Measurements from ENCODE around the gene INSYN2A. TPM values are rescaled to one million over a fixed set of nuclear protein-coding genes. Genes with fewer than 3 reads are reported as not detected.

INSYN2A gene
- total RNA-seq, 1 experiment from 2014 or later, result 0.13 TPM

DNA sequence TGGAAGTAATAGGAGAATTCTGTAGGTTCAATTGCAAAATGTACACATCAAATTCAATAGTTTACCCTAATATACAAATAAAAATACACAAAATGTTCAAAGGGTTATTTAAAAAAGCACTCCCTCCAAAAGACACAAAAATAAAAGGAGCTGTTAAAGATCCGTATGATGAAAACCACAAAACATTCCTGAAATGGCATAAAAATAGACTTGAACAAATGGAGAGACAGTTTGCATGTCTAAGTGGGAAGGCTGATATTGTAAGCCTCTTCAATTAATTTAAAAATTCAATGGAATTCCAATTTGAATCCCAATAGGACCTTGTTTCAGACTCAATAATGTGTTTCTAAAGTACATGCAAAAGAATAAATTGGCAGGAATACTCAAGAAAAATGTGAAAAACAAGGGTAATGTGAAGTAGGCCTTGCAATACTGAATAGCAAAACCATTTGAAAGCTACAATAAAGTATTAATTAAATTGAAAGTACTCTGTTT is 38.0 kb upstream of the INSYN2A start (continued):
- TF ChIP-seq, protein P1, sequence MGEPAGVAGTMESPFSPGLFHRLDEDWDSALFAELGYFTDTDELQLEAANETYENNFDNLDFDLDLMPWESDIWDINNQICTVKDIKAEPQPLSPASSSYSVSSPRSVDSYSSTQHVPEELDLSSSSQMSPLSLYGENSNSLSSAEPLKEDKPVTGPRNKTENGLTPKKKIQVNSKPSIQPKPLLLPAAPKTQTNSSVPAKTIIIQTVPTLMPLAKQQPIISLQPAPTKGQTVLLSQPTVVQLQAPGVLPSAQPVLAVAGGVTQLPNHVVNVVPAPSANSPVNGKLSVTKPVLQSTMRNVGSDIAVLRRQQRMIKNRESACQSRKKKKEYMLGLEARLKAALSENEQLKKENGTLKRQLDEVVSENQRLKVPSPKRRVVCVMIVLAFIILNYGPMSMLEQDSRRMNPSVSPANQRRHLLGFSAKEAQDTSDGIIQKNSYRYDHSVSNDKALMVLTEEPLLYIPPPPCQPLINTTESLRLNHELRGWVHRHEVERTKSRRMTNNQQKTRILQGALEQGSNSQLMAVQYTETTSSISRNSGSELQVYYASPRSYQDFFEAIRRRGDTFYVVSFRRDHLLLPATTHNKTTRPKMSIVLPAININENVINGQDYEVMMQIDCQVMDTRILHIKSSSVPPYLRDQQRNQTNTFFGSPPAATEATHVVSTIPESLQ (CRISPR knock-in tag; IDR thresholded peaks at IDR 0.05), result no peak
- no peak for TF ChIP-seq ESRRA (CRISPR knock-in tag; IDR thresholded peaks at IDR 0.05; ENCODE audit: borderline replicate concordance)
- no peak for TF ChIP-seq NFE2L1 (CRISPR knock-in tag; IDR thresholded peaks at IDR 0.05)
- TF ChIP-seq, protein P2, sequence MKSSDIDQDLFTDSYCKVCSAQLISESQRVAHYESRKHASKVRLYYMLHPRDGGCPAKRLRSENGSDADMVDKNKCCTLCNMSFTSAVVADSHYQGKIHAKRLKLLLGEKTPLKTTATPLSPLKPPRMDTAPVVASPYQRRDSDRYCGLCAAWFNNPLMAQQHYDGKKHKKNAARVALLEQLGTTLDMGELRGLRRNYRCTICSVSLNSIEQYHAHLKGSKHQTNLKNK (CRISPR knock-in tag; IDR thresholded peaks at IDR 0.05), result no peak
- TF ChIP-seq GRHL2 (CRISPR knock-in tag; IDR thresholded peaks at IDR 0.05; ENCODE audit: insufficient replicate concordance, severe bottlenecking), result no peak

DNA sequence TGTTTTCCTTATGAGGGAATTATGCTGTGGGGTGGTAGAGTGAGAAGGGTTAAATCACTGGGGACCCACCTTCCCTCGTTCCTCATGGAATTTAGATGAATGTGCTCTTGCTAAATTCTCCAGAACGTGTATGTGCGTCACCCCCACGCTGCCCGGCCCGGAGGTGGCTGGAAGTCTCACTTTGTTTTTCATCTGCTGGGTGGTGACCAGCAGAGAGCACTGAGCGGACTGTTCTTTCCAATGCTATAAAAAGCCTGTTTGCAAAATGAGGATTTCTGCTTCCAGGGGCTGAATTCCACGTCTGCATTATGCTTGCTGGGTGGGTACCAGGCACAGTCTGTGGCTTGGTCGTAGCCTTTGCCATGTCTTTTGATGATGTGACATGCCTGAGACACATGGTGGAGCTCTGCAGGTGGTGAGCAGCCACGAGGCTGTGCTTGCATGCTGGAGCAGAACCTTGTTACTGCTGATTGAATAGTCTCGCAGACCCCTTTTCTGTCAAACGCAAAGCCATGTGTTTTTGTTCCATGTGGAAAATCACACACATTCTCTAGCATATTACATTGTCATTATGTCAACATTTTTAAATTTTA is 31.9 kb upstream of the INSYN2A start:
- Mint-ChIP-seq H3K27me3 (ENCODE audit: low read depth) (no peaks in the 10 kb centered on the region), H3K4me1 (peaks cover 3% of the 10 kb centered on the region; the same call in 1 of the 2 replicates), H3K9me3 (no peaks in the 10 kb centered on the region), H3K27ac (no peak overlapping the region), H3K4me3 (no peak overlapping the region), H3K36me3 (no peaks in the 10 kb centered on the region)
- CTCF ChIA-PET, result no interaction called here
- POLR2A ChIA-PET, result no interaction called here
- no peak for DNase-seq (ENCODE audit: low spot score)
- ATAC-seq, result peak; percentile 38; the same call in 1 of the 2 replicates
- no peak for TF ChIP-seq ZNF671 (CRISPR knock-in tag; IDR thresholded peaks at IDR 0.05)
- no peak for TF ChIP-seq SOX15 (CRISPR knock-in tag; IDR thresholded peaks at IDR 0.05)
- TF ChIP-seq, protein P3, sequence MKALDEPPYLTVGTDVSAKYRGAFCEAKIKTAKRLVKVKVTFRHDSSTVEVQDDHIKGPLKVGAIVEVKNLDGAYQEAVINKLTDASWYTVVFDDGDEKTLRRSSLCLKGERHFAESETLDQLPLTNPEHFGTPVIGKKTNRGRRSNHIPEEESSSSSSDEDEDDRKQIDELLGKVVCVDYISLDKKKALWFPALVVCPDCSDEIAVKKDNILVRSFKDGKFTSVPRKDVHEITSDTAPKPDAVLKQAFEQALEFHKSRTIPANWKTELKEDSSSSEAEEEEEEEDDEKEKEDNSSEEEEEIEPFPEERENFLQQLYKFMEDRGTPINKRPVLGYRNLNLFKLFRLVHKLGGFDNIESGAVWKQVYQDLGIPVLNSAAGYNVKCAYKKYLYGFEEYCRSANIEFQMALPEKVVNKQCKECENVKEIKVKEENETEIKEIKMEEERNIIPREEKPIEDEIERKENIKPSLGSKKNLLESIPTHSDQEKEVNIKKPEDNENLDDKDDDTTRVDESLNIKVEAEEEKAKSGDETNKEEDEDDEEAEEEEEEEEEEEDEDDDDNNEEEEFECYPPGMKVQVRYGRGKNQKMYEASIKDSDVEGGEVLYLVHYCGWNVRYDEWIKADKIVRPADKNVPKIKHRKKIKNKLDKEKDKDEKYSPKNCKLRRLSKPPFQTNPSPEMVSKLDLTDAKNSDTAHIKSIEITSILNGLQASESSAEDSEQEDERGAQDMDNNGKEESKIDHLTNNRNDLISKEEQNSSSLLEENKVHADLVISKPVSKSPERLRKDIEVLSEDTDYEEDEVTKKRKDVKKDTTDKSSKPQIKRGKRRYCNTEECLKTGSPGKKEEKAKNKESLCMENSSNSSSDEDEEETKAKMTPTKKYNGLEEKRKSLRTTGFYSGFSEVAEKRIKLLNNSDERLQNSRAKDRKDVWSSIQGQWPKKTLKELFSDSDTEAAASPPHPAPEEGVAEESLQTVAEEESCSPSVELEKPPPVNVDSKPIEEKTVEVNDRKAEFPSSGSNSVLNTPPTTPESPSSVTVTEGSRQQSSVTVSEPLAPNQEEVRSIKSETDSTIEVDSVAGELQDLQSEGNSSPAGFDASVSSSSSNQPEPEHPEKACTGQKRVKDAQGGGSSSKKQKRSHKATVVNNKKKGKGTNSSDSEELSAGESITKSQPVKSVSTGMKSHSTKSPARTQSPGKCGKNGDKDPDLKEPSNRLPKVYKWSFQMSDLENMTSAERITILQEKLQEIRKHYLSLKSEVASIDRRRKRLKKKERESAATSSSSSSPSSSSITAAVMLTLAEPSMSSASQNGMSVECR (CRISPR knock-in tag; IDR thresholded peaks at IDR 0.05; ENCODE audit: borderline replicate concordance), result no peak
- TF ChIP-seq, protein P4, sequence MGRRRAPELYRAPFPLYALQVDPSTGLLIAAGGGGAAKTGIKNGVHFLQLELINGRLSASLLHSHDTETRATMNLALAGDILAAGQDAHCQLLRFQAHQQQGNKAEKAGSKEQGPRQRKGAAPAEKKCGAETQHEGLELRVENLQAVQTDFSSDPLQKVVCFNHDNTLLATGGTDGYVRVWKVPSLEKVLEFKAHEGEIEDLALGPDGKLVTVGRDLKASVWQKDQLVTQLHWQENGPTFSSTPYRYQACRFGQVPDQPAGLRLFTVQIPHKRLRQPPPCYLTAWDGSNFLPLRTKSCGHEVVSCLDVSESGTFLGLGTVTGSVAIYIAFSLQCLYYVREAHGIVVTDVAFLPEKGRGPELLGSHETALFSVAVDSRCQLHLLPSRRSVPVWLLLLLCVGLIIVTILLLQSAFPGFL (CRISPR knock-in tag; IDR thresholded peaks at IDR 0.05; ENCODE audit: borderline replicate concordance), result no peak
- TF ChIP-seq FOXJ3 (CRISPR knock-in tag; IDR thresholded peaks at IDR 0.05; ENCODE audit: borderline replicate concordance), result no peak
- TF ChIP-seq, protein P5, sequence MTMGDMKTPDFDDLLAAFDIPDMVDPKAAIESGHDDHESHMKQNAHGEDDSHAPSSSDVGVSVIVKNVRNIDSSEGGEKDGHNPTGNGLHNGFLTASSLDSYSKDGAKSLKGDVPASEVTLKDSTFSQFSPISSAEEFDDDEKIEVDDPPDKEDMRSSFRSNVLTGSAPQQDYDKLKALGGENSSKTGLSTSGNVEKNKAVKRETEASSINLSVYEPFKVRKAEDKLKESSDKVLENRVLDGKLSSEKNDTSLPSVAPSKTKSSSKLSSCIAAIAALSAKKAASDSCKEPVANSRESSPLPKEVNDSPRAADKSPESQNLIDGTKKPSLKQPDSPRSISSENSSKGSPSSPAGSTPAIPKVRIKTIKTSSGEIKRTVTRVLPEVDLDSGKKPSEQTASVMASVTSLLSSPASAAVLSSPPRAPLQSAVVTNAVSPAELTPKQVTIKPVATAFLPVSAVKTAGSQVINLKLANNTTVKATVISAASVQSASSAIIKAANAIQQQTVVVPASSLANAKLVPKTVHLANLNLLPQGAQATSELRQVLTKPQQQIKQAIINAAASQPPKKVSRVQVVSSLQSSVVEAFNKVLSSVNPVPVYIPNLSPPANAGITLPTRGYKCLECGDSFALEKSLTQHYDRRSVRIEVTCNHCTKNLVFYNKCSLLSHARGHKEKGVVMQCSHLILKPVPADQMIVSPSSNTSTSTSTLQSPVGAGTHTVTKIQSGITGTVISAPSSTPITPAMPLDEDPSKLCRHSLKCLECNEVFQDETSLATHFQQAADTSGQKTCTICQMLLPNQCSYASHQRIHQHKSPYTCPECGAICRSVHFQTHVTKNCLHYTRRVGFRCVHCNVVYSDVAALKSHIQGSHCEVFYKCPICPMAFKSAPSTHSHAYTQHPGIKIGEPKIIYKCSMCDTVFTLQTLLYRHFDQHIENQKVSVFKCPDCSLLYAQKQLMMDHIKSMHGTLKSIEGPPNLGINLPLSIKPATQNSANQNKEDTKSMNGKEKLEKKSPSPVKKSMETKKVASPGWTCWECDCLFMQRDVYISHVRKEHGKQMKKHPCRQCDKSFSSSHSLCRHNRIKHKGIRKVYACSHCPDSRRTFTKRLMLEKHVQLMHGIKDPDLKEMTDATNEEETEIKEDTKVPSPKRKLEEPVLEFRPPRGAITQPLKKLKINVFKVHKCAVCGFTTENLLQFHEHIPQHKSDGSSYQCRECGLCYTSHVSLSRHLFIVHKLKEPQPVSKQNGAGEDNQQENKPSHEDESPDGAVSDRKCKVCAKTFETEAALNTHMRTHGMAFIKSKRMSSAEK (CRISPR knock-in tag; IDR thresholded peaks at IDR 0.05; ENCODE audit: borderline replicate concordance), result no peak
- TF ChIP-seq JAZF1 (CRISPR knock-in tag; IDR thresholded peaks at IDR 0.05), result no peak
- TF ChIP-seq, protein P6, sequence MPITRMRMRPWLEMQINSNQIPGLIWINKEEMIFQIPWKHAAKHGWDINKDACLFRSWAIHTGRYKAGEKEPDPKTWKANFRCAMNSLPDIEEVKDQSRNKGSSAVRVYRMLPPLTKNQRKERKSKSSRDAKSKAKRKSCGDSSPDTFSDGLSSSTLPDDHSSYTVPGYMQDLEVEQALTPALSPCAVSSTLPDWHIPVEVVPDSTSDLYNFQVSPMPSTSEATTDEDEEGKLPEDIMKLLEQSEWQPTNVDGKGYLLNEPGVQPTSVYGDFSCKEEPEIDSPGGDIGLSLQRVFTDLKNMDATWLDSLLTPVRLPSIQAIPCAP (CRISPR knock-in tag; IDR thresholded peaks at IDR 0.05), result no peak
- TF ChIP-seq, protein P7, sequence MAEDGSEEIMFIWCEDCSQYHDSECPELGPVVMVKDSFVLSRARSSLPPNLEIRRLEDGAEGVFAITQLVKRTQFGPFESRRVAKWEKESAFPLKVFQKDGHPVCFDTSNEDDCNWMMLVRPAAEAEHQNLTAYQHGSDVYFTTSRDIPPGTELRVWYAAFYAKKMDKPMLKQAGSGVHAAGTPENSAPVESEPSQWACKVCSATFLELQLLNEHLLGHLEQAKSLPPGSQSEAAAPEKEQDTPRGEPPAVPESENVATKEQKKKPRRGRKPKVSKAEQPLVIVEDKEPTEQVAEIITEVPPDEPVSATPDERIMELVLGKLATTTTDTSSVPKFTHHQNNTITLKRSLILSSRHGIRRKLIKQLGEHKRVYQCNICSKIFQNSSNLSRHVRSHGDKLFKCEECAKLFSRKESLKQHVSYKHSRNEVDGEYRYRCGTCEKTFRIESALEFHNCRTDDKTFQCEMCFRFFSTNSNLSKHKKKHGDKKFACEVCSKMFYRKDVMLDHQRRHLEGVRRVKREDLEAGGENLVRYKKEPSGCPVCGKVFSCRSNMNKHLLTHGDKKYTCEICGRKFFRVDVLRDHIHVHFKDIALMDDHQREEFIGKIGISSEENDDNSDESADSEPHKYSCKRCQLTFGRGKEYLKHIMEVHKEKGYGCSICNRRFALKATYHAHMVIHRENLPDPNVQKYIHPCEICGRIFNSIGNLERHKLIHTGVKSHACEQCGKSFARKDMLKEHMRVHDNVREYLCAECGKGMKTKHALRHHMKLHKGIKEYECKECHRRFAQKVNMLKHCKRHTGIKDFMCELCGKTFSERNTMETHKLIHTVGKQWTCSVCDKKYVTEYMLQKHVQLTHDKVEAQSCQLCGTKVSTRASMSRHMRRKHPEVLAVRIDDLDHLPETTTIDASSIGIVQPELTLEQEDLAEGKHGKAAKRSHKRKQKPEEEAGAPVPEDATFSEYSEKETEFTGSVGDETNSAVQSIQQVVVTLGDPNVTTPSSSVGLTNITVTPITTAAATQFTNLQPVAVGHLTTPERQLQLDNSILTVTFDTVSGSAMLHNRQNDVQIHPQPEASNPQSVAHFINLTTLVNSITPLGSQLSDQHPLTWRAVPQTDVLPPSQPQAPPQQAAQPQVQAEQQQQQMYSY (CRISPR knock-in tag; IDR thresholded peaks at IDR 0.05), result no peak
- no peak for TF ChIP-seq KAT7 (CRISPR knock-in tag; IDR thresholded peaks at IDR 0.05; ENCODE audit: borderline replicate concordance)
- TF ChIP-seq ZNF138 (CRISPR knock-in tag; conservative IDR thresholded peaks at IDR 0.05), result no peak
- no peak for TF ChIP-seq SP1 (CRISPR knock-in tag; conservative IDR thresholded peaks at IDR 0.05)
- TF ChIP-seq HMGA2 (CRISPR knock-in tag; IDR thresholded peaks at IDR 0.05), result no peak
- no peak for TF ChIP-seq TCF7 (CRISPR knock-in tag; IDR thresholded peaks at IDR 0.05; ENCODE audit: low read depth)
